Stimulated activated naive B cell treated with anti-CD40 and anti-IgM and Interleukin-4, amounts not matched to agents 10 μg/mL and 1 μg/mL and 100 μg/mL, for 72 hours (primary cell): ENCODE results near the gene MCRIP1.

ENCODE experiments used
- ATAC-seq, 2 donors: fragments of 150-1000 bp; cut with Tn5 transposase; replicated peaks; 2 replicates each; pipeline ENCODE4 v1.10.0; 2021; ENCODE audit warnings: moderate library complexity in 1 of 2
- DNase-seq: peaks from one replicate; pipeline ENCODE4 v3.0.0; 2021
- H3K27ac Mint-ChIP-seq: one replicate; pipeline ENCODE4 v1.8.0; 2022; ENCODE audit warnings: mild to moderate bottlenecking, mixed read lengths
- H3K27me3 Mint-ChIP-seq, 2 donors: one replicate each; pipeline ENCODE4 v1.8.0; 2022; ENCODE audit warnings: mixed read lengths in 2 of 2
- H3K36me3 Mint-ChIP-seq, 2 donors: one replicate each; pipeline ENCODE4 v1.8.0; 2022; ENCODE audit warnings: mixed read lengths in 2 of 2, mild to moderate bottlenecking in 1 of 2
- H3K4me1 Mint-ChIP-seq, 2 donors: one replicate each; pipeline ENCODE4 v1.8.0; 2022; ENCODE audit warnings: mixed read lengths in 2 of 2, mild to moderate bottlenecking in 1 of 2
- H3K4me3 Mint-ChIP-seq, 2 donors: one replicate each; pipeline ENCODE4 v1.8.0; 2022; ENCODE audit warnings: mild to moderate bottlenecking in 2 of 2, mixed read lengths in 2 of 2, moderate library complexity in 1 of 2
- H3K9me3 Mint-ChIP-seq, 2 donors: one replicate each; pipeline ENCODE4 v1.8.0; 2022; ENCODE audit warnings: mixed read lengths in 2 of 2, mild to moderate bottlenecking in 1 of 2

Gene MCRIP1

DNA sequence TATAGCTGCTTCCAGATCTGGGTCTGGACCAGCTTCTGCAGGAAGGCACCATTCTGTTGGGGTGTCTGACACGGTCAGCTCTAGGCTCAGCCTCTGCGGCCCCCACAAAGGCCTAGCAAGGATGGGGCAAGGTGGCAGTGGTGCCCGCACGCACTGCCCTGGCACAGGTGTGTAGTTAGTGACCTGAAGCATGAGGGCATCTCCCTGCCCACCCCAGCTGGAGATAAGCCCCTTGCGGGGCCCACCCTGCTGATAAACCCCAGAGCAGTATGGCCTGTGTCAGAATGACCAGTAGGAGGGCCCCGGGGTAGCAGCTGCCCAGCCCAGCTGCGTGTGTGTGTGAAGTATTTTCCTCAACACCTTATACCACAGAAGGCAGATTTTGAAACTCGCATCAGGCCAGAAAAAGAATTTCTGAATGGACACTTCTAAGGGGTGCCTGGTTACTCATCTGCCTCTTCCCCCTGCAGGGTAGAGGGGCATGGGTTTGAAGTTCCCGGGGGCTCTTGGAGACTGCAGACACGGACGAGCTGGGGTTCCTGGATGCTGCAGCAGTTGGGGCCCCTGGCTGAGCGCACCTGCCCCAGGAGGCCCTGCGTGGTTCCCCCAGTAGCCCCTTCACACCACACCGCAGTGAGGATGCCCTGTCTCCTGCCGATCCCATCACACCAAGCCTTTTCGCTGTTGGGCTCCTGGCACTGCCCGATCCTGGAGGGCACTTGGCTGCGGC, 33.5 kb upstream of the MCRIP1 start:
- DNase-seq (no peak), ATAC-seq (no peak)
- H3K27ac Mint-ChIP-seq: peak overlapping the region; percentile 90
- no peaks in the 10 kb centered on the region for H3K9me3 Mint-ChIP-seq
- peaks cover 45 to 61% of the 10 kb centered on the region in 2 donors for H3K4me1 Mint-ChIP-seq
- no peaks in the 10 kb centered on the region for H3K27me3 Mint-ChIP-seq
- H3K4me3 Mint-ChIP-seq: peak overlapping the region; percentile 60 to 74
- H3K36me3 Mint-ChIP-seq: peaks cover 52 to 64% of the 10 kb centered on the region in 2 donors

DNA sequence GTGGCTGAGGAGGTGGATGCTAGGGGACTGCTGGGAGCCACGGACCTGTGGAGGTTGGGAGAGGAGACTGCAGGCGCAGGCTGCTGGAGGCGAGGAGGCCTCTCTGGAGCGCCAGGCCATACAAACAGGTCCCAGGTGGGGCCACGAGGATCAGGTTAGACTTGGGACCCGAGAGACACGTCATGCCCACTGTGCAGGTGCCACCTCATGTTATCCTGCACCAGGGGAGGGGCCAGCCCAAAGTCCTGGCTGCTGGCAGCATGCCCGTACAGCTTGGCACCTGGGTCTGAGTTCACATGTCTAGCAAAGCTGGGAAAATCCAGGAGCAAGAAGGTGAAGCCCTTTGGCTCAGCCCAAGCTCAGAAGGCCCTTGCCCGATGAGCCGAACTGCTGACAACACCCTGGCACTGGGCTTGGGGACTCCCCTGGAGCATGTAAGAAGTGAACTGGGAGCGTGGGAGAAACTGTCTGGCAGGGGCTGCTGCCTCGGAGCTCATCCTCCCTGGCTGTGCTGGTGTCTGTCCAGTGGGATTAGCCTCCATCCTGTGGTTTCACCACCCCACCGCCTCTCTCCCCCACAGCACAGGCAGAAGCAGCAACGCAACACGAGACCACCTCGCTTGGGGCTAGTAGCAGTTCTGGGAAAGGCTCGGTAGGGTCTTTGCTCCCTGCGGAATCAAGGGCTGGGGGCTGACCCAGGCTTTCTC, 32.8 kb upstream of the MCRIP1 start:
- Mint-ChIP-seq H3K4me1 (peaks cover 43 to 61% of the 10 kb centered on the region in 2 donors), H3K4me3 (peak overlapping the region; percentile 51 to 54), H3K36me3 (peaks cover 50 to 63% of the 10 kb centered on the region in 2 donors), H3K27ac (peak overlapping the region; percentile 92), H3K27me3 (no peaks in the 10 kb centered on the region), H3K9me3 (no peaks in the 10 kb centered on the region)
- no peak for ATAC-seq
- peak; percentile 11 for DNase-seq

DNA sequence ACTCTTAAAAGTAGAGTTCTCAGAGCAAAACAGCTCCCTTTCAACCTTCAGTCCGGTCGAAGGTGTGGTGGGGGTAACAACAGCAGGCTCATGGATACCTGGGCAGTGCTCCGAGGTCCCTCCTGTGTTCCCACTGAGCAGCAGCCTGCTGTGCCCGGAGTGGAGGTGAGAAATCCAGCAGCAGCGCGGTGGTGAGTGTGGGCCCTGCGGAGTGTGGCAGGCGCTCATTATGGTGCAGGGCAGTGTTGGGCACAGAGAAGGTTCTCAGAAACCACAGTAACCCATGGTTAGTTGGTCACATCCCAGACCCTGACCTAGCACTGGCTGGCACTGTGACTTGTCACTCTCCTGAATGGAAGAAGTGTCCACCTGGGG, 32.3 kb upstream of the MCRIP1 start:
- ATAC-seq (no peak), DNase-seq (no peak)
- peaks cover 49 to 61% of the 10 kb centered on the region in 2 donors for H3K36me3 Mint-ChIP-seq
- H3K9me3 Mint-ChIP-seq: no peaks in the 10 kb centered on the region
- peak overlapping the region; percentile 92 for H3K27ac Mint-ChIP-seq
- H3K4me3 Mint-ChIP-seq: peak overlapping the region; percentile 51 to 54
- peaks cover 43 to 61% of the 10 kb centered on the region in 2 donors for H3K4me1 Mint-ChIP-seq
- no peaks in the 10 kb centered on the region for H3K27me3 Mint-ChIP-seq

DNA sequence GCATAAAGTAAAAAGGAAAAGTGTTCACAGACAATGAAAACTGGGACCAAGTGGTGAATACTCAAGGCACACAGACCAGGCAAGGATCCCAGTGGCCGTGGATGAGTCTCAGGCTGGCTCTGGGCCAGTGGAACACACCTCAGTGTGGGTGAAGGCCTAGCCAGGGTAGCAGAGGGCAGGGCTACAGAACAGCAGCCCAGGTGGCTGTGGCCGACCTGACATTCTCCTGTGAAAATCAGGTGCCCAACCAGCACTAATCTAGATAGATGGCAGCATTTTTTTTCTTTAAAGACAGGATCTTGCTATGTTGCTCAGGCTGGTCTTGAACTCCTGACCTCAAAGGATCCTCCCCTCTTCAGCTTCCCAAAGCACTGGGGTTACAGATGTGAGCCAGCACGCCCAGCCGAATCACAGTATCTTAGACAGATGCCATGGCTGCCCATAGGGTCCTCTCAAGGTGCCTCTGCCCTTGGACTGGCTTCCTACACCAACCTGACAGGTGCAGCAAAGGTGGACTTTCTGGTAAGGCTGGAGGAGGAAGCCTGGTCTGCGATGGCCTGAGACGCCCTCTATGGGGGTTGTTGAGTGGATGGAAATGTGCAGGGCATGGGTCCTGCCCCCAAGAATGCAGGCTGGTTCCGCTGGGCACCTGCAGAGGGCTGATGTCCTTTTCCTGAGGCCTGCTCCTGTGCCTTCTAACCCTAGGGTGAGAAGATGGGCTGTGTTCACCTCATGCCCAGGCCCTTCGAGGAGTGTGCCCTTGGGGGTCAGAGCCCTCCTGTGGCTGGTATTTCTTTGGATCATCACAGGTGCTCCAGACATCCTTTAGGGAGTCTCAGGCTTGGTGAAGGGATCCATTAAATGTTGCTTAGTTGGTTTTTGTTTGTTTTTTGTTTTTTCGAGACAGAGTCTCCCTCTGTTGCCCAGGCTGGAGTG, 31.0 kb upstream of the MCRIP1 start:
- ATAC-seq (no peak), DNase-seq (no peak)
- H3K36me3 Mint-ChIP-seq: peaks cover 41 to 55% of the 10 kb centered on the region in 2 donors
- H3K9me3 Mint-ChIP-seq: no peaks in the 10 kb centered on the region
- no peaks in the 10 kb centered on the region for H3K27me3 Mint-ChIP-seq
- peaks cover 43 to 55% of the 10 kb centered on the region in 2 donors for H3K4me1 Mint-ChIP-seq
- peak overlapping the region; percentile 51 for H3K27ac Mint-ChIP-seq
- peak overlapping the region in 1 of 2 donors; percentile 21 for H3K4me3 Mint-ChIP-seq

DNA sequence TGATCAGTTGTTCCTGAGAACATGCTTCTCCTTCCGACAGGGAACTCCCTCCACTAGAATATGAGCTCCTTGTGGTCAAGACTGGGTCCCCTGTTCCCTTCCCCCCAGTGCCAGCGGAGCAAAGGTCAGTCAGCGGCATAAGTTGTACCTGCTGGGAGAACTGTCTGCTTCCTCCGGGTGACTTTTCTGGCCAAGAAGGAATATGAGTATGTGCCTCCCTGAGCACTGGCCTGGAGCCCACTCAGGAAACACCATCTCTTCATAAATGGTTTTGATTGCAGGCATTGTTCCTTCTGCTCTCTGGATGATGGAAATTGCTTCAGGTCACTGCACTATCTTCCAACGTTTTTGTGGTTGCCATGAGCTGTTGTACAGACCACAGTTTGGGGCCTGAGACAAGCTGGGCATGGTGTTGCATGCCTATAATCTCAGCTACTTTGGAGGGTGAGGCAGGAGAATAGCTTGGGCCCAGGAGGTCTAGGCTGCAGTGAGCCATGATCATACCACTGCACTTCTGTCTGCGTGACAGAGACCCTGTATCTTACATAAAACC, 30.1 kb upstream of the MCRIP1 start:
- H3K9me3 Mint-ChIP-seq: no peaks in the 10 kb centered on the region
- no peak for DNase-seq
- ATAC-seq: no peak
- H3K4me3 Mint-ChIP-seq: peak overlapping the region; percentile 80
- H3K27ac Mint-ChIP-seq: peak overlapping the region; percentile 73
- no peaks in the 10 kb centered on the region for H3K27me3 Mint-ChIP-seq
- peaks cover 40 to 51% of the 10 kb centered on the region in 2 donors for H3K4me1 Mint-ChIP-seq
- peaks cover 34 to 50% of the 10 kb centered on the region in 2 donors for H3K36me3 Mint-ChIP-seq

DNA sequence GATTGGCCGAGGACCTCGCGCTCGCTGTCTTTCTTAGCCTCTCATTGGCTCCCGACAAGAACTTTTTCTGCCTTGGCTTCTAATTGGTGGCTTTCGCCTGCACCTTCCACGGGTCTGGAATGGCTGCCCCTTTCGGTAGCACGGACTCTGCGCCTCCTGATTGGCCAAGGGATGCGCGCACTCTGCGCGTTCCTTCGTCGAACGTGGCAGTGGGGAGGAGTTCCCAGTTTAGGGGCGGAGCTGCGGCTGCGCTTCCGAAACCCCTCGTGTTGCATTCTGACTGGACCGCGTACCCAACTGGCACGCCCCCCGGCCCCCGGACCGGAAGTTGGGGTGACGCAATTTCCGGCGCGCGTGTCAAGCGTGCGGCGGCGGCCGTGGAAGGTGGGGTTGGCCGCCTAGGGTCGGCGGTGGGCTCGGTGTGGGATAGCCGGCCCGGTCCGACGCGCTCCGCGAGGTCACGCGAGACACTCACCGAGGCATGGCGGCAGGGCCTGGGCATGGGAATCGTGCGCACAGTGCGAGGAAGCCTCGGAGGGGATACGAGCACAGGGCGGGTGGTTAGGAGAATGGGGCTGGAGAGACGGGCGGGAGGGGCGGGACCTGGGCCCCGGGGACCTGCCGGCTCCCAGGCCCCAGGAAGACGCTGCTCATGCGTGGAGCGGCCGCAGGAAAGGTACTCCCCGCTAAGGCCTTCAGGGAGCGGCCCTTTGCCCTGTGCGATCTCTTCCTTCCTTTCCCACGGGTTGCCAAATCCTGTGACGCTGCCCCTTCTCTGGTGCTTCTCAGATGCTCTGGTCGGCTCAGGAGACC, 27.9 kb upstream of the MCRIP1 start:
- no peaks in the 10 kb centered on the region for H3K27me3 Mint-ChIP-seq
- peak overlapping the region; percentile 92 to 94 for H3K4me3 Mint-ChIP-seq
- no peaks in the 10 kb centered on the region for H3K9me3 Mint-ChIP-seq
- H3K27ac Mint-ChIP-seq: peak overlapping the region; percentile 98
- peaks cover 29 to 47% of the 10 kb centered on the region in 2 donors for H3K36me3 Mint-ChIP-seq
- peak; percentile 99 for DNase-seq
- peak; percentile 84 to 87 for ATAC-seq
- peaks cover 28 to 46% of the 10 kb centered on the region in 2 donors for H3K4me1 Mint-ChIP-seq

DNA sequence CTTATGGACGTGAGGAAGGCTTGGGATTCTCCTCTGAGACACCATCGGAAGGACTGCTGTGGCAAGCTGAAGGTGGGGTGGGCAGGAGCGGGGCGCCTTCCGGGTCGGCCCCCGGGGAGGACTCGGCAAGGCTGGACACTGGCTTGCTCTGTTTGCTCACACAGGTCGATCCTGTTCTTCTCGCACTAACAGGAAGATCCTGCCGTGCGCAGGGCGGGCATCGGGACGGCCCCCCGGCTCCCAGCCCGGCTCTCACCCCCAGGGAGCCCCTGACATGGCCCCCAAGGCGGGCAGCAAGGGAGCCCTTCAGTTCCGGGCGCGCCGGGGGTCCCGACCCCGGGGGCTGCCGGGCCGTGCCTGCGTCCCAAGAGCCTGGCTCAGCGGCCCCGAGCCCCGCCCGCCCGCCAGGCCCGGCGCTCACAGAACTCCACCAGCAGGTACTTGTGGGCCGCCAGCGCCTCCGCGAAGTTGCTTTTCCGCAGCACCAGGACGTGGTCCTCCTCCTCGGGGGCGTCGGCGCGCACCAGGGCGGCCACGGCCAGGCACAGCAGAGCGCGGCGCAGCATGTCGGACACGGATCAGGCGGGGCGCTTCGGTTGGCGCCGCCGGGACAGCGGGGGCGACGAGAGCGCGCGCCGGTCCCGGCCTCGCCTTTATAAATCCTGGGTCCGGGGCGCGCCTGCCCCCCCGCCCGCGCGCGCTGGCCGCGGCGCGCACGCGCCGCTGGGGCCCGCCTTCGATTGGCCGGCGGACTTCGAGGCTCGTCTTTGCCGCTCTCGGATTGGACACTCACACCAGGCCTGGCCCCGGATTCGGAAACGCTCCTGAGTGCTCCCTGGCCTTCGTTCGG, 27.0 kb upstream of the MCRIP1 start, which contains the start of gene P4HB:
Gene P4HB, minus strand, starts transcription at position 630 of the 850 bp plus-strand sequence. Its CDS starts 64 bp downstream, at position 566.
- ATAC-seq (peak in 1 of 2 donors; percentile 28), DNase-seq (no peak)
- peak within 1 kb of the TSS; percentile 98 for H3K27ac Mint-ChIP-seq
- H3K27me3 Mint-ChIP-seq: no peaks in the 10 kb centered on the region
- peaks cover 34 to 45% of the 10 kb centered on the region in 2 donors for H3K36me3 Mint-ChIP-seq
- H3K9me3 Mint-ChIP-seq: no peaks in the 10 kb centered on the region
- H3K4me3 Mint-ChIP-seq: peak within 1 kb of the TSS; percentile 92 to 94
- peaks cover 25 to 46% of the 10 kb centered on the region in 2 donors for H3K4me1 Mint-ChIP-seq

DNA sequence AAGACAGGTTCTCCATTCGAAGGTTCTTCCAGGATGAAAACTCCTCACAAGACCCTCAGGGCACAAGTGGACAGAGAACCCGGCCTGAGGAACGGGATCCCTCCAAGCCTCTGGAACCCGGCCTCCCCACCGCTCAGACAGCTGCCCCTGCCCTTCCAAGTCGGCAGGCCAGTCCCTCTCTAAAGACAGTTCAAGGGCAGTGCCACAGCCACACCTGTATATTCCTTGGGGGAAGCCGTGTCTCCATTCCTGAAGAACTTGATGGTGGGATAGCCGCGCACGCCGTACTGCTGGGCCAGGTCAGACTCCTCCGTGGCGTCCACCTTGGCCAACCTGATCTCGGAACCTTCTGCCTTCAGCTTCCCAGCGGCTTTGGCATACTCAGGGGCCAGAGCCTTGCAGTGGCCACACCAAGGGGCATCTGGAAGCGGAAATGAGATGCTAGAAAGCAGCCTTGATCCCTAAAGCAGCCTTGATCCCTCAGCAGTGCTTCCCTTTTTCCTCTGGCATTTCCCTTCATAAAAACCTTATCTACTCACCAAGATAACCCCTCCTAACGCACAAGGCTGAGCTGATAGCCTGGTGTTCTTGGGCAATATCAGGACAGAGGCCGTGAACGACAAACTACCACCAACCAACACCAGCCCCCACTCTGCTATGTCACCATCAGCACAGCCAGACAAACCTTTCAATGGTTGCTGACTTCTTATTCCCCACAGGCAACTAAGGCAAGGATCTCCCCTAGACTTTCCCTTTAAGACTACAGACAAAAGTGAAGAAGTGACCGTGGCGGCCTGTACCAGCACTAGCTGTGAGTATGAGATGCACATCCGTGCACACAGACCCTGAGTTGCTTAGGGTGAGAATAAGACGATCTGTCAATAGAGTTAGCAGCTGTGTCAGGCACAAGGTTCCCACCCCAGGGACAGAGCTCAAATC, 26.1 kb upstream of the MCRIP1 start:
- ATAC-seq (no peak), DNase-seq (no peak)
- Mint-ChIP-seq H3K4me1 (peaks cover 18 to 46% of the 10 kb centered on the region in 2 donors), H3K9me3 (no peaks in the 10 kb centered on the region), H3K27ac (peak overlapping the region; percentile 83), H3K27me3 (no peaks in the 10 kb centered on the region), H3K36me3 (peaks cover 30 to 40% of the 10 kb centered on the region in 2 donors), H3K4me3 (peak overlapping the region; percentile 85 to 94)

DNA sequence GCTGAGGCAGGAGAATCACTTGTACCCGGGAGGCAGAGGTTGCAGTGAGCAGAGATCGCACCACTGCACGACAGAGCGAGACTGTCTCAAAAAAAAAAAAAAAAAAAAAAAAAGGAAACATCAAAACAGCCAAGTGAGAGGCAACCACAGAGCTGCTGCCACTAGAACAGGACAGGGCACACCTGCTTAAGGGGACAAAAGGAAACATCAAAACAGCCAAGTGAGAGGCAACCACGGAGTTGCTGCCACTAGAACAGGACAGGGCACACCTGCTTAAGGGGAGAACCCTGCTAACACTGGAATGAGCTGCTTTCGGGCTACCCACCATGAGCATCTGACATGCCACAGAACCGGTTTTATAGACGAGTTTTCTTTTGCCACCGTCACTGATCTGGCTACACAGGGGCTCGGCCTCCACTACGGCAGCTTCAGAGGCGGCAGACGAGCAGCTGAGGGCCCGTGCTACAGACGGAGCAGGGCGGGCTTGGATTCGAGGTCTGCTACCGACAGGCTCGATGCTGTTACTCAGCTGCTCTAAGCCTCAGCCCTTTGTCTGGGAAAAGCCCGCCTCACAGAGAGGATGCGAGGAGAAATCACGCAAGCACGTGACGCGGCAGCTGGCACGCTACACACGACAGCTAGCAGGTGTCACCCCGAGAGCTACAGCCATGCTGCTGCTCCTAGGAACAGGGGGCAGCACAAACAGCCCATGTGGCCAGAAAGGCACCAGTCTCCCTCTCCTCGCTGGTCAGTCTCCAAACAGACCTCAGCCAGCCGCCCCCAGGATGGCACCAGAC, 25.3 kb upstream of the MCRIP1 start:
- Mint-ChIP-seq H3K9me3 (no peaks in the 10 kb centered on the region), H3K27ac (no peak overlapping the region), H3K4me1 (peaks cover 16 to 38% of the 10 kb centered on the region in 2 donors), H3K4me3 (peak overlapping the region; percentile 85 to 94), H3K36me3 (peaks cover 33 to 44% of the 10 kb centered on the region in 2 donors), H3K27me3 (no peaks in the 10 kb centered on the region)
- DNase-seq: no peak
- no peak for ATAC-seq

DNA sequence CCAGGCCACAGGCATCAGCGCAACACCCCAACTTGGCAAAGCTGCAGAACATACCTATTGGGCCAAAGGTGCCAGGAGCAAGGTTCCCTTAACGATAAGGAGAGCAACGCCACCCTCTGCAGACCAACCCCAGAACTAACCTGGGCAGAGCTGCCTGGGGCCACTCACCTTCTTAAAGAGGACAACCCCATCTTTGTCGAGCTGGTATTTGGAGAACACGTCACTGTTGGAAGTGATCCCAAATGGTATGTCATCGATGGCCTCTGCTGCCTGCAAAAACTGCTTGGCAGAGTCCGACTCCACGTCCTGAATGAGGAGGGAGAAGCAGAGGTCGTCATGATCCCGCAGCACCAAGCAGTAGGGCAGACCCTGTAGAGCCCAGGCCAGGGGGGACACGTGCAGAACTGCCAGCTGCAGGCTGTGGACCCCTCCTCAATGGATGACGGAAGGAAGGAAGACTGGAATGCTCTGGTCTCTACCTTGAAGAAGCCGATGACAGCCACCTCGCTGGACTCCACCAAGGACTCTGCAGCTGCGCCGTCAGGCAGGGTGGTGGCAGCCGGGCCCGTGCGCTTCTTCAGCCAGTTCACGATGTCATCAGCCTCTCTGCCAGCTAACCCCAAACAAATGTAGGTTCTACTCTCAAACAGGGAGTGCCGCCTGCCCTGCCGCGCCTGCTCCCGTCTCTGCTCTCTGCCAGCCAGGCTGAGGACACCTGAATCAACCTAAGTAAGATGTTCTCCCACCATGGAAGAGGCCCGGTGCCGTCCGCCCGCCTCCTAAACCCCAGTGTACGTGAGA, 22.1 kb upstream of the MCRIP1 start:
- no peaks in the 10 kb centered on the region for H3K9me3 Mint-ChIP-seq
- no peak overlapping the region for H3K27ac Mint-ChIP-seq
- ATAC-seq: no peak
- H3K4me3 Mint-ChIP-seq: no peak overlapping the region
- no peak for DNase-seq
- H3K27me3 Mint-ChIP-seq: no peaks in the 10 kb centered on the region
- H3K4me1 Mint-ChIP-seq: peaks cover 8 to 29% of the 10 kb centered on the region in 2 donors
- H3K36me3 Mint-ChIP-seq: peaks cover 44 to 51% of the 10 kb centered on the region in 2 donors
